Uterus (tissue), 2 donors: ENCODE data around the gene NEGR1.

Source experiments
- CTCF ChIP-seq, 4 experiments: fragments of 200-600 bp in 2 of 4; fragments of 450-650 bp in 2 of 4; sonication (generic) in 2 of 4; IDR thresholded peaks; one replicate each; pipeline ENCODE4 v1.5.1; 2016 to 2019; ENCODE audit warnings: antibody characterized with exemption in 4 of 4, mild to moderate bottlenecking in 2 of 4, moderate library complexity in 1 of 4
- POLR2A ChIP-seq, 2 donors: fragments of 450-650 bp; IDR thresholded peaks; one replicate each; pipeline ENCODE4 v1.6.1; 2016; ENCODE audit warnings: antibody characterized with exemption in 2 of 2, mild to moderate bottlenecking in 1 of 2, moderate library complexity in 1 of 2

GRCh38 chr1:71593523-71593922 lies 688.8 kb downstream of the NEGR1 start:
- TF ChIP-seq POLR2A (IDR thresholded peaks at IDR 0.05) (no peak), CTCF (IDR thresholded peaks at IDR 0.05) (no peak)
